HepG2 (cell line): ENCODE results near the gene LRRC28. TPM values are rescaled to one million over a fixed set of nuclear protein-coding genes. Genes with fewer than 3 reads are reported as not detected.

Experiments
- ATAC-seq: fragments of 200-7000 bp; cut with Tn5 transposase; 3 replicates; pipeline ENCODE4 v1.9.1; 2020; ENCODE audit warnings: mild to moderate bottlenecking, moderate library complexity
- BruUV-seq: library from RNA; stranded (reverse); fragments of 400-500 nt; replicated peaks from 2 replicates; lab custom pipeline; 2021; lab: Mats Ljungman, UMichigan
- CTCF ChIA-PET: fragments of 300-600 bp; formaldehyde crosslinking; extraction: SDS; loops from one replicate; lab custom pipeline; 2021; ENCODE audit warnings: low total read pairs, inconsistent platforms, low intra/inter-chr PET ratio; lab: Yijun Ruan, JAX
- POLR2A ChIA-PET: fragments of 350-600 bp; sonication (Branson Sonifier 250); formaldehyde crosslinking; loops from one replicate; lab custom pipeline; 2020; ENCODE audit warnings: antibody characterized with exemption, inconsistent platforms; lab: Yijun Ruan, JAX
- DNase-seq: peaks from one replicate; pipeline ENCODE4 v3.0.0-alpha.2; 2015; ENCODE audit warnings: low spot score
- FAIRE-seq: peaks from 3 replicates; lab custom pipeline; 2011; peaks lifted over from hg19 to GRCh38; lab: Jason Lieb, UNC
- H2AFZ ChIP-seq: one replicate; pipeline ENCODE4 v1.6.1; 2011; ENCODE audit warnings: low read length, inconsistent platforms
- H3K27ac ChIP-seq: fragments of 300-600 bp; 3 replicates; pipeline ENCODE4 v1.8.0; 2011; ENCODE audit warnings: mixed run types, mild to moderate bottlenecking, mixed read lengths, low read length, inconsistent platforms; ENCODE audit not compliant: insufficient read depth; ENCODE audit errors: extremely low read length
- H3K27me3 ChIP-seq, 2 experiments: fragments of 200-600 bp in 1 of 2; 2 replicates in 1 of 2; 3 replicates in 1 of 2; pipeline versions ENCODE4 v1.6.0 to v1.8.0; 2011; ENCODE audit warnings: low read length in 2 of 2, mild to moderate bottlenecking in 2 of 2, moderate library complexity in 2 of 2, inconsistent platforms in 1 of 2; ENCODE audit not compliant: insufficient read depth in 2 of 2, control insufficient read depth in 1 of 2
- H3K36me3 ChIP-seq, 2 experiments: fragments of 200-600 bp in 1 of 2; replicated peaks in 1 of 2; 2 replicates in 1 of 2; 3 replicates in 1 of 2; pipeline versions ENCODE4 v1.5.1 to v1.8.0; 2011; ENCODE audit warnings: low read length in 2 of 2, inconsistent platforms in 1 of 2; ENCODE audit not compliant: insufficient read depth in 2 of 2, control insufficient read depth in 1 of 2
- H3K4me1 ChIP-seq: 2 replicates; pipeline ENCODE4 v1.5.1; 2012; ENCODE audit warnings: low read length, inconsistent platforms; ENCODE audit not compliant: insufficient read depth
- H3K4me2 ChIP-seq: 2 replicates; pipeline ENCODE4 v1.6.0; 2011; ENCODE audit warnings: low read depth, low read length, inconsistent platforms
- H3K4me3 ChIP-seq, 3 experiments: fragments of 200-600 bp in 1 of 3; sonication (generic), shearing (Covaris generic) in 1 of 3; replicated peaks in 1 of 3; 2 replicates each; pipeline ENCODE4 v1.5.1; 2011 to 2016; ENCODE audit warnings: low read length in 3 of 3, inconsistent platforms in 2 of 3, low read depth in 2 of 3, mild to moderate bottlenecking in 2 of 3, control low read depth in 1 of 3, mixed read lengths in 1 of 3; ENCODE audit not compliant: insufficient read depth in 1 of 3
- H3K79me2 ChIP-seq: one replicate; pipeline ENCODE4 v1.6.1; 2011; ENCODE audit warnings: low read length, inconsistent platforms; ENCODE audit not compliant: insufficient read depth
- H3K9ac ChIP-seq: 2 replicates; pipeline ENCODE4 v1.6.0; 2011; ENCODE audit warnings: mild to moderate bottlenecking, low read depth, low read length, inconsistent platforms; ENCODE audit not compliant: insufficient read depth
- H3K9me3 ChIP-seq: 2 replicates; pipeline ENCODE4 v1.5.1; 2012; ENCODE audit warnings: mild to moderate bottlenecking, low read length
- H4K20me1 ChIP-seq: 2 replicates; pipeline ENCODE4 v1.6.0; 2011; ENCODE audit warnings: inconsistent platforms, mild to moderate bottlenecking, low read length, moderate library complexity; ENCODE audit not compliant: insufficient read depth
- CEBPB ChIP-seq: IDR thresholded peaks from 2 replicates; pipeline ENCODE4 v1.6.1; 2011; ENCODE audit warnings: low read depth, low read length, improper control_type of control experiment, borderline replicate concordance
- ELF3 ChIP-seq: IDR thresholded peaks from 2 replicates; pipeline ENCODE4 v1.6.1; 2016; ENCODE audit warnings: missing genetic modification reagents, missing compliant biosample characterization
- FOXA1 ChIP-seq, 2 experiments: fragments of 450-650 bp in 1 of 2; sonication (generic) in 1 of 2; formaldehyde crosslinking in 1 of 2; IDR thresholded peaks; 2 replicates each; pipeline versions ENCODE4 v1.4.0 to v1.6.1; 2016 to 2020; ENCODE audit warnings: missing genetic modification reagents in 1 of 2
- FOXA3 ChIP-seq: IDR thresholded peaks from 2 replicates; pipeline ENCODE4 v1.6.1; 2016; ENCODE audit warnings: missing genetic modification reagents, missing compliant biosample characterization
- MTA3 ChIP-seq: sonication (generic); formaldehyde crosslinking; IDR thresholded peaks from 2 replicates; pipeline ENCODE4 v1.4.0; 2020; ENCODE audit warnings: missing genetic modification reagents
- ZNF629 ChIP-seq: sonication (generic); formaldehyde crosslinking; conservative IDR thresholded peaks from 2 replicates; pipeline ENCODE4 v1.5.0; 2020; ENCODE audit warnings: missing genetic modification reagents
- WGBS: methylation state at CpG from one replicate; pipeline ENCODE4 v1.1.6; 2017; ENCODE audit warnings: low lambda C conversion rate; 5-methylcytosine and 5-hydroxymethylcytosine counted together
- in situ Hi-C: cut with HindIII; loops from 2 replicates; pipeline ENCODE4 v1.10.0; 2017; ENCODE audit warnings: low pct_unique_long_range_greater_than_20kb; ENCODE audit not compliant: extremely low pct_ligation_motif_present
- intact Hi-C: fragments of 100-400 bp; cut with micrococcal nuclease; formaldehyde crosslinking; loops from one replicate; pipeline ENCODE4 v1.10.0; 2022; ENCODE audit not compliant: unreplicated experiment
- polyA plus RNA-seq, 8 experiments: library from polyadenylated mRNA; depleted of rRNA in 3 of 8; stranded (reverse) in 7 of 8; unstranded in 1 of 8; fragments of >200 nt; fragmentation: Illumina TruSeq in 4 of 8; extraction: Trizol in 4 of 8; gene quantifications; 2 replicates each; pipeline versions ENCODE4 v1.2.1 to v1.2.3, GENCODE V29; 2011 to 2016; ENCODE audit warnings: low read depth in 4 of 8, missing spikeins in 1 of 8, mixed read lengths in 1 of 8; ENCODE audit not compliant: insufficient read depth in 1 of 8
- total RNA-seq, 5 experiments: library from RNA; depleted of rRNA; stranded (reverse); fragments of >200 nt; fragmentation: Illumina TruSeq; extraction: Trizol; gene quantifications; 2 replicates each; pipeline ENCODE4 v1.2.3, GENCODE V29; 2016; ENCODE audit warnings: low read depth in 1 of 5

Gene LRRC28
- total and polyA plus RNA-seq, 2 of the 13 experiments (the other 11 are each of a cell fraction or from before 2014, with no cell fraction given) = 17.5 to 21.3 TPM

- no peak for TF ChIP-seq MTA3 (CRISPR knock-in tag)
- peak; percentile 54 for TF ChIP-seq CEBPB
- Histone ChIP-seq H3K36me3 (no peaks in the 10 kb centered on the region), H4K20me1 (no peaks in the 10 kb centered on the region), H3K4me3 (no peak overlapping the region), H3K9me3 (no peaks in the 10 kb centered on the region), H3K4me1 (peaks cover 16% of the 10 kb centered on the region), H3K79me2 (peaks cover 23% of the 10 kb centered on the region), H3K4me2 (no peak overlapping the region), H2AFZ (no peak overlapping the region), H3K27ac (no peak overlapping the region), H3K9ac (no peak overlapping the region), H3K27me3 (no peaks in the 10 kb centered on the region; a peak in 1 of 5 replicates)
- no peak for ATAC-seq
- DNase-seq = no peak
- FAIRE-seq = no peak
- no TSS peak for BruUV-seq
- intact Hi-C loops = no loop called here
- WGBS = 94% methylated on average over 3 of the region's 3 CpGs
- in situ Hi-C loops = no loop called here
- CTCF ChIA-PET = no interaction called here
- POLR2A ChIA-PET = no interaction called here
Observed at GRCh38 chr15:99247062-99247461, 4.2 kb upstream of the LRRC28 start.

GRCh38 chr15:99248000-99248715 lies 3.1 kb upstream of the LRRC28 start:
- ATAC-seq (no peak), DNase-seq (no peak), FAIRE-seq (no peak)
- BruUV-seq = no TSS peak
- Histone ChIP-seq H3K9me3 (no peaks in the 10 kb centered on the region), H3K27me3 (no peaks in the 10 kb centered on the region; a peak in 1 of 5 replicates), H3K79me2 (peaks cover 26% of the 10 kb centered on the region), H3K36me3 (no peaks in the 10 kb centered on the region), H3K9ac (peak overlapping the region; percentile 92), H4K20me1 (no peaks in the 10 kb centered on the region), H3K27ac (peak overlapping the region; percentile 7), H3K4me3 (peak overlapping the region; percentile 72 to 97 (median 78); a peak in 5 of 6 replicates), H3K4me2 (peak overlapping the region; percentile 97), H3K4me1 (peaks cover 27% of the 10 kb centered on the region), H2AFZ (no peak overlapping the region)
- in situ Hi-C loops = no loop called here
- ChIA-PET CTCF (no interaction called here), POLR2A (no interaction called here)
- no peak for TF ChIP-seq FOXA1 (IDR thresholded peaks at IDR 0.05)
- TF ChIP-seq FOXA1 (CRISPR knock-in tag; IDR thresholded peaks at IDR 0.05) = peak; percentile 45; the same call in 1 of the 2 replicates
- no peak for TF ChIP-seq ELF3 (CRISPR knock-in tag)
- peak; percentile 55; the same call in 1 of the 2 replicates for TF ChIP-seq FOXA3 (CRISPR knock-in tag)
- peak; percentile 74 for TF ChIP-seq ZNF629 (CRISPR knock-in tag)
- intact Hi-C loops = no loop called here
- 57% methylated on average over 7 of the region's 7 CpGs for WGBS
